ENCODE results near the gene MFGE8. TPM values are rescaled to one million over a fixed set of nuclear protein-coding genes. Genes with fewer than 3 reads are reported as not detected.

Gene MFGE8
- total RNA-seq, 1 experiment from 2014 or later, result 35.5 TPM

DNA sequence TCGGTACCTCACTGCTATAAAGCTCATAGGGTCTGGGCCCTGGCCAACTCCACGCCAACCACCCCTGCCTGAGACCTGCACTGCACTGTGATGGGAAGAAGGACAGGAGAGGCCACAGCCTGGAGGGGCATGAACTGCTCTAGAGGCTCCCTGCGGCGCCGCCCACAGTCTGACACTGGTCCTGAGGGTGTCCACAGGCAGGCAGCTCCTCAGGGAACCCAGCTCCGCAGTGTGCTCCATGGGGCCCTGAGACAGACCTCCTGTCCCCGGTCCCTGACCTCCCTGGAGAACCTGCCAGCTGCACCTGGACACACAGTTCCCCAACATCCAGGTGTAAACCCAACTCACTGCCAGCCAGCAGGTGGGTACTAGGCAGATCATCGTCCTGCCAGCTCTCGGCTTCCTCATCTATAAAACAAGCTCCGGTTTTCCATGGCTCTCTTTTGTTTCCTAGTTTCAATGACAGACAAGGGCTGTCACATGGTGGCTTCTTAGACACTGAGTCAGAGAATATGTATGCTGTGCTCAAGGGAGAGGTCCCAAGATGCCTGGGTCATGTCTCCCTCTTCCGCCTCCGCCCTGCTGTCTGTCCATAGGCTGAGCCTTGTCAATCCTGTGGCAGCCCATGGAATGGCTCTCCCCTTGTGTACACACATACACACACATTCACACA lies 12.7 kb downstream of the MFGE8 start:
- no peaks in the 10 kb centered on the region for H3K9me3 Mint-ChIP-seq (ENCODE audit: low read depth, unreplicated experiment)
- intact Hi-C loops (cut with micrococcal nuclease; ENCODE audit: unreplicated experiment), result no loop called here
- no TSS peak for BruUV-seq (replicated peaks)
- TF ChIP-seq, protein P1, sequence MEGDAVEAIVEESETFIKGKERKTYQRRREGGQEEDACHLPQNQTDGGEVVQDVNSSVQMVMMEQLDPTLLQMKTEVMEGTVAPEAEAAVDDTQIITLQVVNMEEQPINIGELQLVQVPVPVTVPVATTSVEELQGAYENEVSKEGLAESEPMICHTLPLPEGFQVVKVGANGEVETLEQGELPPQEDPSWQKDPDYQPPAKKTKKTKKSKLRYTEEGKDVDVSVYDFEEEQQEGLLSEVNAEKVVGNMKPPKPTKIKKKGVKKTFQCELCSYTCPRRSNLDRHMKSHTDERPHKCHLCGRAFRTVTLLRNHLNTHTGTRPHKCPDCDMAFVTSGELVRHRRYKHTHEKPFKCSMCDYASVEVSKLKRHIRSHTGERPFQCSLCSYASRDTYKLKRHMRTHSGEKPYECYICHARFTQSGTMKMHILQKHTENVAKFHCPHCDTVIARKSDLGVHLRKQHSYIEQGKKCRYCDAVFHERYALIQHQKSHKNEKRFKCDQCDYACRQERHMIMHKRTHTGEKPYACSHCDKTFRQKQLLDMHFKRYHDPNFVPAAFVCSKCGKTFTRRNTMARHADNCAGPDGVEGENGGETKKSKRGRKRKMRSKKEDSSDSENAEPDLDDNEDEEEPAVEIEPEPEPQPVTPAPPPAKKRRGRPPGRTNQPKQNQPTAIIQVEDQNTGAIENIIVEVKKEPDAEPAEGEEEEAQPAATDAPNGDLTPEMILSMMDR (IDR thresholded peaks at IDR 0.05; ENCODE audit: unreplicated experiment), result no peak
- peaks cover 3% of the 10 kb centered on the region for H3K36me3 Mint-ChIP-seq (ENCODE audit: insufficient read depth, unreplicated experiment)
- DNase-seq, result peak; percentile 48
- no peak overlapping the region for H3K27ac Mint-ChIP-seq (ENCODE audit: unreplicated experiment)
- no peak overlapping the region for H3K4me3 Mint-ChIP-seq (ENCODE audit: low read depth, unreplicated experiment)
- CTCF ChIA-PET, result interaction anchor here (0.6 to 0.7 kb wide), 3 partner anchors 45 to 504 kb away, joined by 3 to 5 read pairs (median 3); no protein-coding TSS in a partner anchor
- peaks cover 7% of the 10 kb centered on the region for H3K27me3 Mint-ChIP-seq (ENCODE audit: unreplicated experiment)
- H3K4me1 Mint-ChIP-seq (ENCODE audit: low read depth, unreplicated experiment), result peaks cover 36% of the 10 kb centered on the region

GRCh38 chr15:88899251-88899650 lies 13.9 kb downstream of the MFGE8 start:
- no peaks in the 10 kb centered on the region for H3K9me3 Mint-ChIP-seq (ENCODE audit: low read depth, unreplicated experiment)
- no peak overlapping the region for H3K27ac Mint-ChIP-seq (ENCODE audit: unreplicated experiment)
- CTCF ChIA-PET, result no interaction called here
- peaks cover 7% of the 10 kb centered on the region for H3K36me3 Mint-ChIP-seq (ENCODE audit: insufficient read depth, unreplicated experiment)
- peaks cover 12% of the 10 kb centered on the region for H3K27me3 Mint-ChIP-seq (ENCODE audit: unreplicated experiment)
- intact Hi-C loops (cut with micrococcal nuclease; ENCODE audit: unreplicated experiment), result loop anchor here (5.0 kb wide), 1 partner anchor 242 kb away; no protein-coding TSS in a partner anchor
- no peak for DNase-seq
- no TSS peak for BruUV-seq (replicated peaks)
- no peak overlapping the region for H3K4me3 Mint-ChIP-seq (ENCODE audit: low read depth, unreplicated experiment)
- TF ChIP-seq, protein P1 (IDR thresholded peaks at IDR 0.05; ENCODE audit: unreplicated experiment), result no peak
- H3K4me1 Mint-ChIP-seq (ENCODE audit: low read depth, unreplicated experiment), result peaks cover 30% of the 10 kb centered on the region

DNA sequence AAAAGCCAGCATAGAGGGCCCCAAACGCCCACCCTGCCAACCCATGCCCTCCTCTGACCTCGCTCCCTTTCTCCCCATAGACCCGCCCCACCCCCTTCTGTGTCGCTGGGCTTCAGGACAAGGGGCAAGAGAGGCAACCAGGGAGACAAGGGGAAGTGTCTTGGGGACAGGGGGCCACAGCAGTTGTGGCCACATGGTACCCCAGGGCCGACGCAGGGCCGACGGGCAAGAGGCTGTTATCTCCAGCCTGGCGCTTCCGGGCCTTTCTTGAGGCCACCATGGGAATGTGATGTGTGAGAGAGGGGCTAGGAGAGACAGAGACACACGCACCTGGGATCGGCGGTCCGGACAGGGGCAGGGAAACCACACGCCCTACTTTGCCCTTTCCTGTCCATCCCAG lies 14.4 kb downstream of the MFGE8 start:
- Mint-ChIP-seq H3K36me3 (ENCODE audit: insufficient read depth, unreplicated experiment) (peaks cover 7% of the 10 kb centered on the region), H3K27ac (ENCODE audit: unreplicated experiment) (no peak overlapping the region), H3K4me3 (ENCODE audit: low read depth, unreplicated experiment) (no peak overlapping the region), H3K4me1 (ENCODE audit: low read depth, unreplicated experiment) (peaks cover 29% of the 10 kb centered on the region), H3K27me3 (ENCODE audit: unreplicated experiment) (peaks cover 12% of the 10 kb centered on the region), H3K9me3 (ENCODE audit: low read depth, unreplicated experiment) (no peaks in the 10 kb centered on the region)
- CTCF ChIA-PET, result interaction anchor here (0.9 to 1.0 kb wide), 2 partner anchors 13 to 20 kb away, joined by 3 to 4 read pairs; no protein-coding TSS in a partner anchor
- intact Hi-C loops (cut with micrococcal nuclease; ENCODE audit: unreplicated experiment), result loop anchor here (5.0 kb wide), 1 partner anchor 241 kb away; no protein-coding TSS in a partner anchor
- TF ChIP-seq, protein P1 (IDR thresholded peaks at IDR 0.05; ENCODE audit: unreplicated experiment), result no peak
- TSS peak; percentile 39 for BruUV-seq (replicated peaks)
- DNase-seq, result no peak

GRCh38 chr15:88897456-88898194 lies 15.6 kb downstream of the MFGE8 start:
- DNase-seq, result peak; percentile 95
- no TSS peak for BruUV-seq (replicated peaks)
- H3K9me3 Mint-ChIP-seq (ENCODE audit: low read depth, unreplicated experiment), result no peaks in the 10 kb centered on the region
- TF ChIP-seq, protein P1 (IDR thresholded peaks at IDR 0.05; ENCODE audit: unreplicated experiment), result peak; percentile 60
- H3K27ac Mint-ChIP-seq (ENCODE audit: unreplicated experiment), result no peak overlapping the region
- H3K4me1 Mint-ChIP-seq (ENCODE audit: low read depth, unreplicated experiment), result peaks cover 29% of the 10 kb centered on the region
- H3K27me3 Mint-ChIP-seq (ENCODE audit: unreplicated experiment), result peaks cover 12% of the 10 kb centered on the region
- peaks cover 7% of the 10 kb centered on the region for H3K36me3 Mint-ChIP-seq (ENCODE audit: insufficient read depth, unreplicated experiment)
- CTCF ChIA-PET, result interaction anchor here (0.6 to 1.0 kb wide), 4 partner anchors 14 to 165 kb away, joined by 3 to 6 read pairs (median 4); no protein-coding TSS in a partner anchor
- intact Hi-C loops (cut with micrococcal nuclease; ENCODE audit: unreplicated experiment), result loop anchor here (5.0 kb wide), 1 partner anchor 240 kb away; no protein-coding TSS in a partner anchor
- H3K4me3 Mint-ChIP-seq (ENCODE audit: low read depth, unreplicated experiment), result no peak overlapping the region
